ENCODE results near the gene LDHAL6A.

- TF ChIP-seq REST (IDR thresholded peaks at IDR 0.05) (no peak), YY1 (IDR thresholded peaks at IDR 0.05) (no peak), HNF4G (IDR thresholded peaks at IDR 0.05) (no peak), TAF1 (conservative IDR thresholded peaks at IDR 0.05) (no peak), SP1 (IDR thresholded peaks at IDR 0.05) (no peak), RAD21 (IDR thresholded peaks at IDR 0.05) (no peak), RXRA (IDR thresholded peaks at IDR 0.05) (no peak), GABPA (IDR thresholded peaks at IDR 0.05 in 1 of 2, conservative IDR thresholded peaks at IDR 0.05 in 1 of 2) (no peak), JUND (IDR thresholded peaks at IDR 0.05) (no peak), FOXA1 (IDR thresholded peaks at IDR 0.05) (no peak)
- TF ChIP-seq, protein P1, sequence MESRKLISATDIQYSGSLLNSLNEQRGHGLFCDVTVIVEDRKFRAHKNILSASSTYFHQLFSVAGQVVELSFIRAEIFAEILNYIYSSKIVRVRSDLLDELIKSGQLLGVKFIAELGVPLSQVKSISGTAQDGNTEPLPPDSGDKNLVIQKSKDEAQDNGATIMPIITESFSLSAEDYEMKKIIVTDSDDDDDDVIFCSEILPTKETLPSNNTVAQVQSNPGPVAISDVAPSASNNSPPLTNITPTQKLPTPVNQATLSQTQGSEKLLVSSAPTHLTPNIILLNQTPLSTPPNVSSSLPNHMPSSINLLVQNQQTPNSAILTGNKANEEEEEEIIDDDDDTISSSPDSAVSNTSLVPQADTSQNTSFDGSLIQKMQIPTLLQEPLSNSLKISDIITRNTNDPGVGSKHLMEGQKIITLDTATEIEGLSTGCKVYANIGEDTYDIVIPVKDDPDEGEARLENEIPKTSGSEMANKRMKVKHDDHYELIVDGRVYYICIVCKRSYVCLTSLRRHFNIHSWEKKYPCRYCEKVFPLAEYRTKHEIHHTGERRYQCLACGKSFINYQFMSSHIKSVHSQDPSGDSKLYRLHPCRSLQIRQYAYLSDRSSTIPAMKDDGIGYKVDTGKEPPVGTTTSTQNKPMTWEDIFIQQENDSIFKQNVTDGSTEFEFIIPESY (IDR thresholded peaks at IDR 0.05) = no peak
- TF ChIP-seq, protein P2, sequence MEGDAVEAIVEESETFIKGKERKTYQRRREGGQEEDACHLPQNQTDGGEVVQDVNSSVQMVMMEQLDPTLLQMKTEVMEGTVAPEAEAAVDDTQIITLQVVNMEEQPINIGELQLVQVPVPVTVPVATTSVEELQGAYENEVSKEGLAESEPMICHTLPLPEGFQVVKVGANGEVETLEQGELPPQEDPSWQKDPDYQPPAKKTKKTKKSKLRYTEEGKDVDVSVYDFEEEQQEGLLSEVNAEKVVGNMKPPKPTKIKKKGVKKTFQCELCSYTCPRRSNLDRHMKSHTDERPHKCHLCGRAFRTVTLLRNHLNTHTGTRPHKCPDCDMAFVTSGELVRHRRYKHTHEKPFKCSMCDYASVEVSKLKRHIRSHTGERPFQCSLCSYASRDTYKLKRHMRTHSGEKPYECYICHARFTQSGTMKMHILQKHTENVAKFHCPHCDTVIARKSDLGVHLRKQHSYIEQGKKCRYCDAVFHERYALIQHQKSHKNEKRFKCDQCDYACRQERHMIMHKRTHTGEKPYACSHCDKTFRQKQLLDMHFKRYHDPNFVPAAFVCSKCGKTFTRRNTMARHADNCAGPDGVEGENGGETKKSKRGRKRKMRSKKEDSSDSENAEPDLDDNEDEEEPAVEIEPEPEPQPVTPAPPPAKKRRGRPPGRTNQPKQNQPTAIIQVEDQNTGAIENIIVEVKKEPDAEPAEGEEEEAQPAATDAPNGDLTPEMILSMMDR (IDR thresholded peaks at IDR 0.05; ENCODE audit: low read depth, low read length, missing input control) = no peak
- TF ChIP-seq, protein P3, sequence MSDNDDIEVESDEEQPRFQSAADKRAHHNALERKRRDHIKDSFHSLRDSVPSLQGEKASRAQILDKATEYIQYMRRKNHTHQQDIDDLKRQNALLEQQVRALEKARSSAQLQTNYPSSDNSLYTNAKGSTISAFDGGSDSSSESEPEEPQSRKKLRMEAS (IDR thresholded peaks at IDR 0.05) = no peak
Observed at GRCh38 chr11:18452927-18453326, 2.7 kb upstream of the LDHAL6A start.

Measured in liver (tissue), 3 donors.